A673 (cell line): Measurements from ENCODE around the gene CRYBA2. TPM values are rescaled to one million over a fixed set of nuclear protein-coding genes. Genes with fewer than 3 reads are reported as not detected.

ENCODE experiments used
- BruUV-seq: library from RNA; stranded (reverse); fragments of 400-500 nt; replicated peaks from 2 replicates; lab custom pipeline; 2021; lab: Mats Ljungman, UMichigan
- CTCF ChIA-PET: fragments of 300-600 bp; sonication (Branson Sonifier 250); formaldehyde crosslinking; loops from one replicate; lab custom pipeline; 2022; ENCODE audit warnings: antibody characterized with exemption; lab: Charles Lee
- POLR2A ChIA-PET: fragments of 300-600 bp; sonication (Branson Sonifier 250); formaldehyde crosslinking; loops from one replicate; lab custom pipeline; 2022; ENCODE audit warnings: antibody characterized with exemption; ENCODE audit not compliant: low non-redundant PET; lab: Charles Lee
- DNase-seq: peaks from one replicate; pipeline ENCODE4 v3.0.0-alpha.2; 2015; ENCODE audit warnings: low spot score
- H3K27ac ChIP-seq: fragments of 200-600 bp; sonication (generic); 2 replicates; pipeline ENCODE4 v1.5.1; 2016; ENCODE audit warnings: mixed run types, low read depth, mild to moderate bottlenecking, mixed read lengths, antibody characterized with exemption, low read length; ENCODE audit not compliant: poor library complexity, severe bottlenecking
- H3K27me3 ChIP-seq: fragments of 200-600 bp; sonication (generic); replicated peaks from 2 replicates; pipeline ENCODE4 v1.6.1; 2017; ENCODE audit warnings: mixed run types, low read depth, mild to moderate bottlenecking, mixed read lengths, antibody characterized with exemption, low read length; ENCODE audit not compliant: insufficient read depth, poor library complexity
- H3K36me3 ChIP-seq: fragments of 200-600 bp; sonication (generic); 2 replicates; pipeline ENCODE4 v1.6.1; 2016; ENCODE audit warnings: mixed run types, mild to moderate bottlenecking, mixed read lengths, antibody characterized with exemption, low read length; ENCODE audit not compliant: insufficient read depth, poor library complexity, severe bottlenecking
- H3K4me1 ChIP-seq: fragments of 200-600 bp; sonication (generic); 2 replicates; pipeline ENCODE4 v1.6.1; 2017; ENCODE audit warnings: mixed run types, mild to moderate bottlenecking, mixed read lengths, antibody characterized with exemption, low read length; ENCODE audit not compliant: insufficient read depth, poor library complexity, severe bottlenecking
- H3K4me3 ChIP-seq: fragments of 200-600 bp; sonication (generic); 2 replicates; pipeline ENCODE4 v1.5.1; 2016; ENCODE audit warnings: low read depth, mixed run types, mild to moderate bottlenecking, mixed read lengths, low read length; ENCODE audit not compliant: poor library complexity, severe bottlenecking
- H3K9me3 ChIP-seq: fragments of 200-600 bp; sonication (generic); 2 replicates; pipeline ENCODE4 v1.6.1; 2016; ENCODE audit warnings: mixed run types, low read depth, mild to moderate bottlenecking, mixed read lengths, antibody characterized with exemption, low read length; ENCODE audit not compliant: poor library complexity, severe bottlenecking
- EZH2 ChIP-seq: fragments of 200-600 bp; sonication (generic); IDR thresholded peaks from 2 replicates; pipeline ENCODE4 v1.6.1; 2017; ENCODE audit warnings: borderline replicate concordance, low read depth, mild to moderate bottlenecking, mixed read lengths, antibody characterized with exemption, low read length; ENCODE audit not compliant: poor library complexity, severe bottlenecking
- intact Hi-C: fragments of 100-400 bp; cut with micrococcal nuclease; formaldehyde crosslinking; loops from one replicate; pipeline ENCODE4 v1.10.0; 2022; ENCODE audit not compliant: unreplicated experiment
- total RNA-seq: library from RNA; stranded (reverse); gene quantifications from 2 replicates; pipeline ENCODE4 v1.2.3, GENCODE V29; 2021
- TF ChIP-seq, protein P1 (sequence below): fragments of 300-800, 200-600 bp; sonication (generic); conservative IDR thresholded peaks from 2 replicates; pipeline ENCODE4 v1.5.1; 2017; ENCODE audit warnings: low read depth, mild to moderate bottlenecking, antibody characterized with exemption, low read length, moderate library complexity, mixed read lengths

Gene CRYBA2
- total RNA-seq, 1 experiment from 2014 or later, result 1.3 TPM

DNA sequence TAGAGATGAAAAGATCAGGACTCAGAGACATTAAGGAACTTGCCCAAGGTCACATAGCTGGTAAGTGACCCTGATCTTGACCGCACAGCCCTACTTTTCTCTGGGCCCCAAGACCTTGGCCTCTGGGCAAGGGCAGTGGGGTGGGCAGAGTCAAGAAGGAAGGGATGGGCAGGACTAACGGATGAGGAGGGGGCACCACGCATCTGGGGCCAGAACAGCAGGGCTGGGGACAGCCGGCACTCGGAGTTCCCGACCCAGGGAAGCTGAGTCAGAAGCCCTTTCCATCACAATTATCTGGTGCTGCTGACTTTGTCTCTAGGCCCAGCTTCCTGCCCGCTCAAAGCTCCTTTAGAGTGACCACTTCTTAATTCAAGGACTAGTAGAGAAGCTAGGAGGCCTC, 33.7 kb upstream of the CRYBA2 start:
- DNase-seq, result no peak
- Histone ChIP-seq H3K27me3 (no peaks in the 10 kb centered on the region), H3K4me3 (no peak overlapping the region), H3K4me1 (no peaks in the 10 kb centered on the region), H3K36me3 (no peaks in the 10 kb centered on the region), H3K27ac (no peak overlapping the region), H3K9me3 (no peaks in the 10 kb centered on the region)
- intact Hi-C loops, result no loop called here
- TF ChIP-seq, protein P1, sequence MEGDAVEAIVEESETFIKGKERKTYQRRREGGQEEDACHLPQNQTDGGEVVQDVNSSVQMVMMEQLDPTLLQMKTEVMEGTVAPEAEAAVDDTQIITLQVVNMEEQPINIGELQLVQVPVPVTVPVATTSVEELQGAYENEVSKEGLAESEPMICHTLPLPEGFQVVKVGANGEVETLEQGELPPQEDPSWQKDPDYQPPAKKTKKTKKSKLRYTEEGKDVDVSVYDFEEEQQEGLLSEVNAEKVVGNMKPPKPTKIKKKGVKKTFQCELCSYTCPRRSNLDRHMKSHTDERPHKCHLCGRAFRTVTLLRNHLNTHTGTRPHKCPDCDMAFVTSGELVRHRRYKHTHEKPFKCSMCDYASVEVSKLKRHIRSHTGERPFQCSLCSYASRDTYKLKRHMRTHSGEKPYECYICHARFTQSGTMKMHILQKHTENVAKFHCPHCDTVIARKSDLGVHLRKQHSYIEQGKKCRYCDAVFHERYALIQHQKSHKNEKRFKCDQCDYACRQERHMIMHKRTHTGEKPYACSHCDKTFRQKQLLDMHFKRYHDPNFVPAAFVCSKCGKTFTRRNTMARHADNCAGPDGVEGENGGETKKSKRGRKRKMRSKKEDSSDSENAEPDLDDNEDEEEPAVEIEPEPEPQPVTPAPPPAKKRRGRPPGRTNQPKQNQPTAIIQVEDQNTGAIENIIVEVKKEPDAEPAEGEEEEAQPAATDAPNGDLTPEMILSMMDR, result no peak
- TF ChIP-seq EZH2, result no peak
- POLR2A ChIA-PET, result interaction anchor here (0.5 kb wide), 1 partner anchor 42 kb away, joined by 10 read pairs; the partner anchor contains the start of gene FEV
- BruUV-seq, result no TSS peak
- CTCF ChIA-PET, result interaction anchor here (0.9 to 1.1 kb wide), 2 partner anchors 31 to 128 kb away, joined by 3 read pairs; no protein-coding TSS in a partner anchor

DNA sequence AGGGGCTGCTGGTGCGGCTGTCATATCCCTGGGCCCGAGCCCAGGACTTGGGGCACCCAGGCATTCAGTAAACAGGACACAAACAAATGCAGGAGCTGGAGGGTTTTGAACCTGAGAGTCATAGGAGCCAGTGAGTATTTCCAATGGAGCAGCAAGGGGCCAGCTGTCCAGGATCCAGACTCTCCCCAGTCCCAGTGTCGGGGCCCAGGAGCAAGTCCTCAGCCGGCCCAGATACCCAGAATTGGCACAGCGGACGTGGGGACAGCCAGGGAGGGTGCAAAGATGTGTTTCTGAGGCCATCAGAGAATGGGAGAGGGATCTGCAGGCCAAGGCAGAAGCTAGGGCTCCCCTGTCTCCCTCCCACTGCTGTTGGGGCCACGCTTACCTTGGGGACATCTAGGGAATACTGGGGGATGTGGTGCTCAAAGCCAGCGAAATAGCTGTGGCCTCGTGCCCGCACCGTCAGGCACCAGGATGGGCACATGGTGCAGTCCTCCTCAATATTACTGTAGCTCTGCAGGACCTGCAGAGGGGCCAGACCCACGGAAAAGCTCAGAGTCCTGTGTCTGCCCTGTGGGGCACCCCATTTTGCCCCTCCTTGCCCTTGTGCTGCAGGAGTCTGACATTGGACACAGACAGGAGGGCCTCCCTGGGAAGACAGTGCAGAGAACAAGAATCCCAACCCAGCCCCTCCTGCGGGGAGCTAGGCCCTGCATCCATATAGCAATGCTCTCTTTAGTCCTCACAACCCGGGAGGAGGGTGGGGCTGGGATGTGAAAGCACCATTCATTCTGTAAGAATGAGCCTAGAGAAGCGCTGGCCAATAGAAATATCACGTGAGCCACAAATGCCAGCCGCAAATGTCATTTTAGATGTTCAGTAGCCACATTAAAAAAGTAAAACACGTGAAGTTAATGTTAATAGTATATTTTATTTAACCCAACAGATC, 32.7 kb upstream of the CRYBA2 start:
- no peaks in the 10 kb centered on the region for H3K27me3 ChIP-seq
- no TSS peak for BruUV-seq
- TF ChIP-seq, protein P1, result no peak
- TF ChIP-seq EZH2, result no peak
- no peaks in the 10 kb centered on the region for H3K9me3 ChIP-seq
- intact Hi-C loops, result no loop called here
- POLR2A ChIA-PET, result no interaction called here
- CTCF ChIA-PET, result no interaction called here
- DNase-seq, result no peak
- H3K4me3 ChIP-seq, result no peak overlapping the region
- no peaks in the 10 kb centered on the region for H3K4me1 ChIP-seq
- no peak overlapping the region for H3K27ac ChIP-seq
- no peaks in the 10 kb centered on the region for H3K36me3 ChIP-seq

DNA sequence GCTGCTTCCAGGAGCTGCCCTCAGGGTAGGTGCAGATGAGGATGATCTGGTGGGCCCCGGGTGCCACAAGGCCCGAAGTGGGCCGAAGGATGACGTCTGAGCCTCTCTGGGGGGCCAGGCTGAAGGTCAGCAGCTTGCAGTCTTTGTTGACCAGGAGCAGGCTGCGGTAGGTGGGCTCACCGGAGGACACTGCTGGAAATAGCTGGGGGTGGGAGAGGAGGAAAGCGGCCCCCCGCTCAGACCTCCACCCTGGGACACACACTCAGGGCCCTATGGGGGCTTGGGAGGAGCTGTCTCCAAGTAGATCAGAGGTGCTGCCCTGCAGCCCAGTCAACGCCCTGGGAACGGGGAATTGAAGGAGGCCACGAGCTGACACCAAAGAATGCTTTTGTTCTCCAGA, 30.8 kb upstream of the CRYBA2 start:
- no peaks in the 10 kb centered on the region for H3K36me3 ChIP-seq
- TF ChIP-seq, protein P1, result no peak
- TF ChIP-seq EZH2, result no peak
- no peaks in the 10 kb centered on the region for H3K9me3 ChIP-seq
- H3K4me3 ChIP-seq, result no peak overlapping the region
- H3K4me1 ChIP-seq, result no peaks in the 10 kb centered on the region
- CTCF ChIA-PET, result no interaction called here
- POLR2A ChIA-PET, result interaction anchor here (0.7 kb wide), 1 partner anchor 131 kb away, joined by 3 read pairs; no protein-coding TSS in a partner anchor
- DNase-seq, result no peak
- no peaks in the 10 kb centered on the region for H3K27me3 ChIP-seq
- no TSS peak for BruUV-seq
- H3K27ac ChIP-seq, result no peak overlapping the region
- intact Hi-C loops, result no loop called here
